T-cell (primary cell): ENCODE data around the gene ADGRB2. TPM values are rescaled to one million over a fixed set of nuclear protein-coding genes. Genes with fewer than 3 reads are reported as not detected.

ENCODE experiments used
- ATAC-seq, 4 experiments: fragments of 200-7000 bp in 3 of 4; fragments of 150-1000 bp in 1 of 4; cut with Tn5 transposase; replicated peaks in 1 of 4; 1 replicate in 3 of 4; 2 replicates in 1 of 4; pipeline ENCODE4 v1.10.0; 2021; ENCODE audit warnings: moderate library complexity in 3 of 4, mild to moderate bottlenecking in 2 of 4, moderate number of reproducible peaks in 1 of 4
- CTCF ChIA-PET, 2 donors: fragments of 300-600 bp; sonication (Branson Sonifier 250); formaldehyde crosslinking; loops; one replicate each; lab custom pipeline; 2022; ENCODE audit warnings: antibody characterized with exemption in 2 of 2; lab: Charles Lee
- POLR2A ChIA-PET, 2 donors: fragments of 300-600 bp; sonication (Branson Sonifier 250); formaldehyde crosslinking; loops; one replicate each; lab custom pipeline; 2022; ENCODE audit warnings: antibody characterized with exemption in 2 of 2; lab: Charles Lee
- DNase-seq, 35 experiments: peaks; one replicate each; pipeline versions ENCODE4 v3.0.0 to v3.0.0-alpha.2; 2013 to 2023
- H3K27ac ChIP-seq: one replicate; pipeline ENCODE4 v1.5.1; 2013; ENCODE audit warnings: low read length
- H3K27me3 ChIP-seq, 2 experiments: replicated peaks in 1 of 2; 1 replicate in 1 of 2; 2 replicates in 1 of 2; pipeline versions ENCODE4 v1.6.1 to v1.7.0; 2013; ENCODE audit warnings: low read length in 1 of 2, mixed read lengths in 1 of 2; ENCODE audit not compliant: control insufficient read depth in 2 of 2, insufficient read depth in 2 of 2; ENCODE audit errors: extremely low read depth in 1 of 2
- H3K36me3 ChIP-seq, 2 donors: 1 replicate in 1 of 2; 2 replicates in 1 of 2; pipeline versions ENCODE4 v1.6.1 to v1.7.0; 2013; ENCODE audit warnings: low read length in 1 of 2; ENCODE audit not compliant: control insufficient read depth in 2 of 2, insufficient read depth in 1 of 2; ENCODE audit errors: extremely low read depth in 1 of 2
- H3K4me1 ChIP-seq, 2 experiments: 1 replicate in 1 of 2; 2 replicates in 1 of 2; pipeline versions ENCODE4 v1.6.1 to v1.7.0; 2013; ENCODE audit warnings: low read length in 2 of 2, mixed read lengths in 1 of 2; ENCODE audit not compliant: insufficient read depth in 2 of 2, control insufficient read depth in 1 of 2; ENCODE audit errors: extremely low read depth in 1 of 2
- H3K4me3 ChIP-seq, 2 donors: 1 replicate in 1 of 2; 2 replicates in 1 of 2; pipeline versions ENCODE4 v1.5.1 to v1.7.0; 2013; ENCODE audit warnings: mild to moderate bottlenecking in 2 of 2, low read length in 1 of 2, moderate library complexity in 1 of 2; ENCODE audit not compliant: control insufficient read depth in 1 of 2; ENCODE audit errors: extremely low read depth in 1 of 2
- H3K9me3 ChIP-seq: 2 replicates; pipeline ENCODE4 v1.7.0; 2013
- H3K27ac Mint-ChIP-seq, 2 donors: one replicate each; pipeline ENCODE4 v1.8.0; 2020 to 2021; ENCODE audit warnings: mild to moderate bottlenecking in 2 of 2, mixed read lengths in 2 of 2
- H3K27me3 Mint-ChIP-seq, 2 donors: one replicate each; pipeline ENCODE4 v1.8.0; 2021 to 2022; ENCODE audit warnings: mixed read lengths in 2 of 2
- H3K36me3 Mint-ChIP-seq: one replicate; pipeline ENCODE4 v1.8.0; 2021; ENCODE audit warnings: mixed read lengths
- H3K4me1 Mint-ChIP-seq, 3 donors: one replicate each; pipeline ENCODE4 v1.8.0; 2020 to 2022; ENCODE audit warnings: mixed read lengths in 3 of 3, mild to moderate bottlenecking in 1 of 3
- H3K4me3 Mint-ChIP-seq, 3 donors: one replicate each; pipeline ENCODE4 v1.8.0; 2020 to 2022; ENCODE audit warnings: mild to moderate bottlenecking in 3 of 3, mixed read lengths in 3 of 3, moderate library complexity in 3 of 3
- H3K9me3 Mint-ChIP-seq, 3 donors: one replicate each; pipeline ENCODE4 v1.8.0; 2020 to 2022; ENCODE audit warnings: mixed read lengths in 3 of 3
- WGBS: methylation state at CpG from one replicate; pipeline ENCODE4 v1.1.5; 2013; ENCODE audit warnings: missing lambda C conversion rate; ENCODE audit not compliant: insufficient coverage; 5-methylcytosine and 5-hydroxymethylcytosine counted together
- total RNA-seq, 35 experiments: library from RNA in 6 of 35; stranded (reverse) in 6 of 35; fragments of 120-200 nt in 1 of 35; gene quantifications; one replicate each; pipeline versions ENCODE4 v1.2.1 to v1.2.4 and lab custom pipeline; 2013 to 2026

The ADGRB2 gene
- total RNA-seq, 5 donors from 2014 or later (not counting 1 experiment from before 2014, with no cell fraction given), result 0.65 to 3.4 (median 0.98) TPM

DNA sequence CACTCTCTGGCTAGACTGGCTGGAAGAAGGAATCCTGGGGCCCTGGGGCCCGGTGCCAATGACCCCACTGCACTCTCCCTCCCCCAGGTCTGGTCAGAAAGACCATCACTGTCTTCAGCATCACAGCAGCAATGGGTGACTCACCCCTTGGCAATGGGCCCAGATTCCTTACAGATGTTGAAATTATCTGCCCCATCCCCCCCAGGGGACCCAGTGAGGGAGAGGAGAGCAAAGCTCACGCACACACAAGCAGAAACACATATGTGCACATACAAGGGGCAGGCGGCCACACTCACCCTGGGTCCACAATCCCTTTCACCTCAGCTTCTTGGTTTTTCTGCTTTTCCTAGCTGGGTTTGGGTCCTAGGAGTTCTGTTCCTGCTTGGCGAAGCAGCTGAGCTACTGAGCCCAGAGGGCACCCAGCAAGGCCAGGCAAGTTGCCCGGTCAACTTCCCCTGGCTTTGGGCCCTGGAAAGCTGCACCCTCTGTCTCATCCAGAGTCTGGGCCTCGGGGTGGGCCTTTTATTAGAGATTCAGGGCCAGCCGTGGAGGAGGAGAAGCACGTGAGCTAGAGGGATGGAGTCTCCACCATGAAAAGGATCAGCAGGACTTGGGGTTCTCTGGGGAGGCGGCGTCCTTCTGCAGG lies 62.9 kb downstream of the ADGRB2 start:
- Mint-ChIP-seq H3K4me1 (peaks cover 40 to 56% (median 46%) of the 10 kb centered on the region in 3 donors), H3K27ac (no peak overlapping the region), H3K9me3 (no peaks in the 10 kb centered on the region), H3K36me3 (no peaks in the 10 kb centered on the region), H3K4me3 (no peak overlapping the region), H3K27me3 (peaks cover 26 to 28% of the 10 kb centered on the region in 2 donors)
- no peak overlapping the region for H3K4me3 ChIP-seq
- peaks cover 0 to 46% of the 10 kb centered on the region in 2 experiments for H3K4me1 ChIP-seq
- H3K9me3 ChIP-seq, result no peaks in the 10 kb centered on the region
- no peak for ATAC-seq
- DNase-seq, result peak in 3 of 35 experiments; percentile 22 to 37 (median 28)
- peaks cover 5 to 34% of the 10 kb centered on the region in 2 experiments for H3K27me3 ChIP-seq
- H3K27ac ChIP-seq, result no peak overlapping the region
- 77% methylated on average over 5 of the region's 10 CpGs for WGBS
- ChIA-PET POLR2A (no interaction called here), CTCF (no interaction called here)
- no peaks in the 10 kb centered on the region for H3K36me3 ChIP-seq

DNA sequence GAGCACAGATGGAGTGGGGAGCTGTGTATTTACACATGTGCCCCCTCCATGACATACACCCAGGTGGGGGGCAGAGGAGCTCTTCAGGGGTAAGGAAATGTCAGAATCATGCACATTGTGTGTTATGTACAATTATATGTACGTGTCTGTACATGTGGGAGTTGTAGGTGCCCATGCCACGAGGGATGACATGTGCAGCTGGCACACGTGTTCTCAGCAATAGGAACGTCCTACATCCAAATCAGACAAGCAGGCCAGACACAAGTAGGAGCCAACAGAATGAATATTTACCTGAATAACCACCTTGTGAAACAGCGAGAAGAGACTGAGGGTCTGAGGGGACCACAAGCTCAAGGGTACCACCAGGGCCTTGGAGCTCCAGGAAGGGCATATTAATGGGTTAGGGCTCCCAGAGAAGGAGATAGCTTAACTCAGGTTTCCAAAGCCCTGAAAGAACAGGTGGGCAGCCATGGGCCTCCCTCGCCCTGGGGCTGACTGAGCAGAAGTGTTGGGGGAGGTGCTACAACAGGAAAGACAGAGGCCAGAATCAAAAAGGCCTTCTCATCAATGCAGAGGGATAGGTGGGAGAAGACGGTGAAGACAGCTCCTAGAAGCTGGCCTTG lies 63.6 kb downstream of the ADGRB2 start:
- Histone ChIP-seq H3K4me3 (no peak overlapping the region), H3K36me3 (no peaks in the 10 kb centered on the region), H3K27ac (no peak overlapping the region), H3K4me1 (peaks cover 0 to 43% of the 10 kb centered on the region in 2 experiments), H3K9me3 (no peaks in the 10 kb centered on the region), H3K27me3 (peaks cover 5 to 32% of the 10 kb centered on the region in 2 experiments)
- Mint-ChIP-seq H3K4me3 (no peak overlapping the region), H3K4me1 (peaks cover 36 to 53% (median 40%) of the 10 kb centered on the region in 3 donors), H3K9me3 (no peaks in the 10 kb centered on the region), H3K27me3 (peaks cover 19 to 21% of the 10 kb centered on the region in 2 donors), H3K36me3 (no peaks in the 10 kb centered on the region), H3K27ac (no peak overlapping the region)
- no peak for ATAC-seq
- WGBS, result 78% methylated on average over 2 of the region's 7 CpGs
- no peak for DNase-seq
- ChIA-PET POLR2A (no interaction called here), CTCF (interaction anchor here in 1 of 2 donors (0.6 kb wide), 1 partner anchor 89 kb away, joined by 3 read pairs; no protein-coding TSS in a partner anchor)

DNA sequence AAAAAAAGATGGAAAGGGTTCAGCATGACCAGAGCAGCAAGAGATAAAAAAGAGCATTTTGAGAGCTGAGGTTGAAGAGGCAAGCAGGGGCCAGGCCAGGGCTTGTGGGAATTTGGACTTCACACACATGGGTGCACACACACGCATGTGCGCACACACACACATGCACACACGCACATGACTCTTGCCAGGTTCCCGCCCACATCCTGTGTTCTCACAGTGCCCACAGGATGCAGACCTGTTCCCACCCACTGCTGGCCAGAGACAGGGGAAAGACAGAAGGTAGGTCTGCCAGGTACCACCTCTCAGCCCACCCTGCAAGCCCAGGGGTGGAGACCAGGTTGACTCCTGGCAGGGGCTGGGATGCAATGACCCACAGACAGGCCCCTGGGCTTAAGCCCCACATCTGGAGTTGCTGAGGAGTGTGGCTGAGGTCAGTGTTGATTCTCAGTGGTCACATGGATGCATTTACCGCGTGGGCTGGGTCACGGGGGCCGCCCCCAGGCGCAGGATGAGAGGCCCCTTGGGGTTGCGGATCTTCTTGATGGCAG lies 64.7 kb downstream of the ADGRB2 start:
- H3K27ac ChIP-seq, result no peak overlapping the region
- H3K36me3 Mint-ChIP-seq, result no peaks in the 10 kb centered on the region
- CTCF ChIA-PET, result no interaction called here
- ATAC-seq (peak in 3 of 4 experiments; percentile 52 to 75 (median 69)), DNase-seq (peak in 26 of 35 experiments; percentile 13 to 49 (median 27))
- H3K9me3 Mint-ChIP-seq, result no peaks in the 10 kb centered on the region
- POLR2A ChIA-PET, result no interaction called here
- peak overlapping the region in 1 of 2 donors; percentile 11 for H3K27ac Mint-ChIP-seq
- peaks cover 25 to 42% (median 30%) of the 10 kb centered on the region in 3 donors for H3K4me1 Mint-ChIP-seq
- H3K36me3 ChIP-seq, result no peaks in the 10 kb centered on the region
- H3K4me1 ChIP-seq, result peaks cover 0 to 32% of the 10 kb centered on the region in 2 experiments
- H3K9me3 ChIP-seq, result no peaks in the 10 kb centered on the region
- H3K4me3 ChIP-seq, result no peak overlapping the region
- peaks cover 10 to 12% of the 10 kb centered on the region in 2 donors for H3K27me3 Mint-ChIP-seq
- 70% methylated on average over 8 of the region's 10 CpGs for WGBS
- H3K27me3 ChIP-seq, result peaks cover 5 to 23% of the 10 kb centered on the region in 2 experiments
- peak overlapping the region in 1 of 3 donors; percentile 21 for H3K4me3 Mint-ChIP-seq

DNA sequence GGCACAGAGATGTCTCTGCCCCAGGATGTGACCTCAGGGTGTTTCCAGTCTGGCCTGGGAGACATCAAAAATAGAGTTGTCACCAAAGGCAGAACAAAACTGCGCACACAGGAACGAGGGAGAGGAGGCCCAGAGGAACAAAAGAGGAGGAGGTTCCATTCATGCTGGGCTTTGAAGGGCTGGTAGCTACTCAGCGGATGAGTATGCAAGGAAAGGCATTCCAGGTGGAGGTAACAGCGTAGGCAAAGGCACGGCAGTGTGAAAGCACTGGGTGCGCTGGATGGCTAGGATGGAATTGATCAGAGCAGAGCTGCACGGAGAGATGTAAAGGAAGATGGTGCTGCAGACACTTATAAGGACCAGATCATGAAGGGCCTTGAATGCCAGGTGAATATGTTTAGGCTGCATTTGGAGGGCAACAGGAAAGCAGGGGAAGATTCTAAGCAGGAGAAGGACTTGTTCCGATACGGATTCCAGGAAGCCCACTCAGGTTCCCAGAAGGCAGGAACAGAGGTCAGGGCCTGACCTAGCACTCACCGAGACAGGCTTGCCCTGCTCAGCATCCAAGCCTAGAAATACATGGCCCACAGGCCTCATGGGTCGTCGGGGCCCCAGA lies 66.7 kb downstream of the ADGRB2 start:
- H3K4me3 ChIP-seq, result no peak overlapping the region
- CTCF ChIA-PET, result no interaction called here
- Mint-ChIP-seq H3K9me3 (no peaks in the 10 kb centered on the region), H3K27me3 (peaks cover 0 to 2% of the 10 kb centered on the region in 2 donors), H3K36me3 (no peaks in the 10 kb centered on the region), H3K4me1 (peaks cover 24 to 41% (median 26%) of the 10 kb centered on the region in 3 donors), H3K27ac (no peak overlapping the region), H3K4me3 (no peak overlapping the region)
- 88% methylated on average over 12 of the region's 12 CpGs for WGBS
- POLR2A ChIA-PET, result no interaction called here
- DNase-seq (no peak), ATAC-seq (no peak)
- no peaks in the 10 kb centered on the region for H3K9me3 ChIP-seq
- peaks cover 0 to 11% of the 10 kb centered on the region in 2 experiments for H3K27me3 ChIP-seq
- no peak overlapping the region for H3K27ac ChIP-seq
- peaks cover 0 to 25% of the 10 kb centered on the region in 2 experiments for H3K4me1 ChIP-seq
- H3K36me3 ChIP-seq, result no peaks in the 10 kb centered on the region

DNA sequence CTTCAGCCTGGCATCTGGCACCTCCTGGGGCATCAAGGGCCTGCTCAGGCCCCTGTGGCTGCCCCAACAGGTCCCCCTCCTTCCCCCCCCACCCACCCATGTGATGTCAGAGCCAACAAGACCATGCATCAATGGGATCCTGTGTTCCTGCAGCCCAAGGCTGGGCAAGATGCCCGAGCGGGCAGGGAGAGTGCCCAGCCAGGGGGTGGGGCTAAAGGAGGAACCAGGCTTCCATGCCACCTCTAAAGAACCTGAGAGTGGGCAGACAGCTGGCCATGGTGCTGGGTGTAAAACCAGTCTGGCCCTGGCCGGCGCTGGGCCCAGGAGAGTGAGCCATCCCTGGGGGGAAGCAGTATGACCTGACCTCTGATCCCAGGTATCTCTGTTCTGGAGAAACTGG lies 67.9 kb downstream of the ADGRB2 start:
- no peak overlapping the region for H3K27ac Mint-ChIP-seq
- H3K4me1 Mint-ChIP-seq, result peaks cover 23 to 39% (median 26%) of the 10 kb centered on the region in 3 donors
- Histone ChIP-seq H3K36me3 (no peaks in the 10 kb centered on the region), H3K9me3 (no peaks in the 10 kb centered on the region), H3K27ac (no peak overlapping the region), H3K27me3 (peaks cover 0 to 18% of the 10 kb centered on the region in 2 experiments), H3K4me3 (no peak overlapping the region), H3K4me1 (peaks cover 0 to 25% of the 10 kb centered on the region in 2 experiments)
- ChIA-PET CTCF (no interaction called here), POLR2A (no interaction called here)
- no peak overlapping the region for H3K4me3 Mint-ChIP-seq
- no peaks in the 10 kb centered on the region for H3K9me3 Mint-ChIP-seq
- H3K27me3 Mint-ChIP-seq, result no peaks in the 10 kb centered on the region
- H3K36me3 Mint-ChIP-seq, result no peaks in the 10 kb centered on the region
- WGBS, result 93% methylated on average over 4 of the region's 4 CpGs
- DNase-seq (no peak), ATAC-seq (no peak)

DNA sequence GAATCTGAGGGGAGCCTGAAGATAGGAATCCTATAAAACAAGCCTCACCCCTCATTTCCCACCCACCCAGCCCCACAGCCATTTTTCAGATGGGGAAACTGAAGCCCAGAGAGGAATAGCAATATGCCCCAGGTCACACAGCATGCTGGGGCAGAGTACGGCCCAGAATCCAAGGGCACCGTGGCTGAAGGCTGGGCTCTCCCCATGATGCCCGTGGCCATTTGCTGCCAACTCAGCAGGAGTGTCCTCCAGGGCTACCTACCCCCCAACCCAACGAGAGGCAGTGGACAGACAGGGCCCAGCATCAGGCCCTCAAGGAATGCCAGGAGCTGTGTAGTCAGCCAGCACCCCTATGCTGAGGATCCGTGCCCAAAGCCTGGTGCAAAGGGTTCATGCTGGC lies 68.8 kb downstream of the ADGRB2 start:
- WGBS, result 76% methylated on average over 3 of the region's 5 CpGs
- Histone ChIP-seq H3K36me3 (no peaks in the 10 kb centered on the region), H3K27ac (no peak overlapping the region), H3K27me3 (peaks cover 0 to 19% of the 10 kb centered on the region in 2 experiments), H3K4me3 (no peak overlapping the region), H3K9me3 (no peaks in the 10 kb centered on the region), H3K4me1 (peaks cover 0 to 16% of the 10 kb centered on the region in 2 experiments)
- DNase-seq (no peak), ATAC-seq (no peak)
- Mint-ChIP-seq H3K9me3 (no peaks in the 10 kb centered on the region), H3K4me1 (peaks cover 14 to 30% (median 17%) of the 10 kb centered on the region in 3 donors), H3K27me3 (peaks cover 0 to 2% of the 10 kb centered on the region in 2 donors), H3K36me3 (no peaks in the 10 kb centered on the region), H3K27ac (no peak overlapping the region), H3K4me3 (no peak overlapping the region)
- POLR2A ChIA-PET, result no interaction called here
- CTCF ChIA-PET, result no interaction called here
